HG02588 (cell line): Measurements from ENCODE around the gene FHDC1.

Source experiments
- ATAC-seq: cut with Tn5 transposase; IDR thresholded peaks from one replicate; pipeline ENCODE4 v1.9.1; 2021; ENCODE audit warnings: mild to moderate bottlenecking, moderate library complexity; ENCODE audit not compliant: unreplicated experiment

Gene FHDC1

GRCh38 chr4:153002110-153002509 lies 66.0 kb downstream of the FHDC1 start:
- ATAC-seq: no peak

GRCh38 chr4:153004081-153004850 lies 68.1 kb downstream of the FHDC1 start:
- ATAC-seq: no peak

DNA sequence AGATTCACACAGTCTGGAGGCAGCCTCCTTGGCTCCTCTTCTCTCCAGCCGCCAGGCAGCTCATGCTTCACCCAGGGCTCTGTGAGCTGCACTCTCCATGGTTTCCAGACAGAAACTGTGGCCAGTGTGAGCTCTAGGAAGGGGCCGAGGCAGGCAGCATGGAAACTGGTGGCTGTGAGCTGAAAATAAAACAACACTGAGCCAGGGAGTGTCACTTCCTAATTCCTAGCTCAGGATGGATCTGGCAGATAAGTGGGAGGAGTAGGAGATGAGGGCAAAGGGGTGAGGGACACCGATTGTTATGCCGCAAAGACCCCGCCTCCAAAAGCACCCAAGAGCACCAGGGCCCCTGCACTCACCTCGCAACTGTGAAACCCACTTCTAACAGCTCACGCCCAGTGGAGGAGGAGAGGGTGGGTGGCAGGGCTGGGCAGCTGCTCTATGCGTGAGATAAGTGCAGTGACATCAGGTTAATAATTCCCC lies 69.8 kb downstream of the FHDC1 start:
- ATAC-seq: no peak

DNA sequence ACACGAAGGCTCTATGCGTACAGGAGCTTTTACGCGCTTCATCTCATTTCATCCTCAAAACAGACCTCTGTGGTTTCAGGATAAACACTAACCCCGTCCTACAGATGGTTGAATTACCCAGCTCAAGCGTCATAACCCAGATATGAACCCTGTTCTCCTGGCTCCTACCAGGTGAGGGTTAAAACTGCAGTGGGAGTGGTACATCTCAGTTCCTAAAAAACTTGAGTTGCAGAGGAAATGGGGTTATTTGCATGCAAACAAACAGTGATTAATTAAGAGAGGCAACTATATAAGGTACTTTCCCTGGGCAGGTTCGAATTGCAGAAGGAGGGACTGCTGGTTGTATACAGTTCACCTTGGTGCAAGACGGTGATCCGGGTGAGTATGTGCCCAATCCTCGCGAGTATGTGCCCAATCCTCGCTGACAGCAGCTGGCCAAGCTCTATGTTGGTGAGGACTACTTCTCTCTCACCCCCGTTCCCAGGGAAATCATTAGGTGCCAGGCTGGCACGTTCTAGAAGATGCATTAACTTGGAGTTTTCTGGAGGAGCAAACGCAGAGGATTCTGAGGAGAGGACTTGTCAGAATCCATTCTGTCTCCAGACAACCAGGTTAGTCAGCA lies 72.6 kb downstream of the FHDC1 start:
- peak; percentile 52 for ATAC-seq

GRCh38 chr4:153010146-153010545 lies 74.0 kb downstream of the FHDC1 start:
- no peak for ATAC-seq

- no peak for ATAC-seq
These were observed 77.3 kb downstream of the FHDC1 start for GRCh38 chr4:153013202-153013977.

DNA sequence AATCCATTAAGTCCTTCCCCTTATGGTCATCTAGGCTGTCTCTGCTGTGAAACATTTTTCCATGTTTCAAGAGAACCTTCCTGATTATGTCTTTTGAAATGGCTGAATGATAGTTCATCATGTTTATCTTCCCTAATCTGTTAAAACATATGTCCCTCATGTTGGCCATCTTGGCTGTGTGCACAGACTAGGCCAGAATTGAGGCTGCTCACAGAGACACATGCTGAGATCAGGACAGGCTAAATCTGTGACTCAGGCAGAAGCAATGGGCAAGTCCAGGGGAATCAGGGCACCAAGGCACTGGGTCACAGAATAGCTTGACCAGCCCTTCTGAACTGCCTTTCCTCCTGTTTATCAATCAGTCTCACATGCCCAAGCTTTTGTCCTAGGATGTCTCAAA lies 78.3 kb downstream of the FHDC1 start:
- ATAC-seq: no peak

- ATAC-seq: no peak
These were observed 80.5 kb downstream of the FHDC1 start for GRCh38 chr4:153016592-153016991.

GRCh38 chr4:153018031-153018430 lies 81.9 kb downstream of the FHDC1 start:
- ATAC-seq: no peak

- ATAC-seq: no peak
These were observed 82.6 kb downstream of the FHDC1 start for GRCh38 chr4:153018684-153019083.

- ATAC-seq: no peak
These were observed 83.8 kb downstream of the FHDC1 start for GRCh38 chr4:153019906-153020305.

GRCh38 chr4:153020457-153020856 lies 84.3 kb downstream of the FHDC1 start:
- ATAC-seq: no peak

DNA sequence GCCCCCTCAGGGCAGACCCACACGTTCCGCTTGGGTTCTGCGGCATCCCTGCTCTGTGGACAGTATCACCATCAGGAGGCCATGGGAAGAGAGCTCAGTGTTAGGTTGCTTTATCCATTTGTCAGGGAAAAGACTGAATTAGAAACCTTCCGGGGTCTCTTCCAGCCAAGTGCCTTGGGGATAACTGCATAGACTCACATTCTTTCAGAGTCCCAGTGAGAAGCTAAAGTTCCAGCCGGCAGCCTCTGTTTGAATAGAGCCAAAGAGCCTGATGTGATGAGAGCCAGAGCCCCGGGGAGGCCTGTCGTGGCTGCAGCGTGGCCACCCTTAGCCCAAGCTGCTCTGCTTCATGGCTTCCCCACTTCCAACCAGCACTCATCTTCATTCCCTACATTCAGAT lies 85.2 kb downstream of the FHDC1 start:
- no peak for ATAC-seq

- no peak for ATAC-seq
These were observed 86.2 kb downstream of the FHDC1 start for GRCh38 chr4:153022241-153022715.

- ATAC-seq: no peak
These were observed 87.0 kb downstream of the FHDC1 start for GRCh38 chr4:153023139-153023538.

- no peak for ATAC-seq
These were observed 87.7 kb downstream of the FHDC1 start for GRCh38 chr4:153023692-153024394.

GRCh38 chr4:153024466-153024865 lies 88.3 kb downstream of the FHDC1 start:
- no peak for ATAC-seq

DNA sequence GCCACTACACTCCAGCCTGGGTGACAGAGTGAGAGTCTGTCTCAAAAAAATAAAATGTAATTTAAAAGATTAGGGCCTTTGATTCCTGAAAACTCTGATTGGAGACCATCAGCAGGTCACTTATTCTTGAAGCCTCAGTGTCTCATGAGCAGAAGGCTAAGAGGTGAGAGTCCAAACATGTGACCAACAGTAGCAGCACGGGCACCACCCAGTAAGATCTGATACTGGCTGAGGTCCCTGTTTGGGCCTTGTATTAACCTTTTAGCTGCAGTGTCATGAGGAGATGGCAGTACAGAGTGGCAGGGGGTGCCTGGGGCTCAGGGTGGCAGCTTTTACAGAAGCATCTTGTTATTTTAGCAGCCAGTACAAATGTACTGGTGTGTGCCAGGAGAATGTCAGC lies 89.3 kb downstream of the FHDC1 start:
- ATAC-seq: no peak

DNA sequence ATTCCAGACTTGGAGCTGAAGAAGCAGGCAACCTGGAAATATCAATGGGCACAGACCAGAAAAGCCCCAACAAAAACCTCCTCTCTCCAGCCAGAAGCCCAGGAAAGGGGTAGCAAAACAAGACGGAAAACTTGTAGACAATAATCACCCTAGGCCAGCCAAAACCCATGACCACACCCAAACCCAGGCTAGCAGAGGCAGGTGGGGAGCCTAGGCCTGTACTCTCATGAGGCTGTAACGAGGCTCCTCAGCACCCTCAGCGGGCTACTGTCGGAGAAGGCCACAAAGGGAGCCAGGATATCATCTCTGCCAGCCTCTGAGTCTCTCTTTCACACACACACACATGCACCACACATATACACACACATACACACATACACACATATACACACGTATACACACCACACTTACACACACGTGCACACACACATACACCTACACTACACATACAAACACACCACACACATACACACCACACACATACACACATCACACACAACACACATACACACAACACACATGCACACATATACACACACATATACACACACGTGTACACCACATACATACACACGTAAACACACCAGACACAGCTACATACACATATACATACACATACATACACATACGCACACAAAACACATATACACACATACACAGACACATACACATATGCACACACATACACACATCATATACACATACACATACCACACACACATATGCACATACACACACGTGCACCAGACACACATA lies 90.6 kb downstream of the FHDC1 start:
- no peak for ATAC-seq

DNA sequence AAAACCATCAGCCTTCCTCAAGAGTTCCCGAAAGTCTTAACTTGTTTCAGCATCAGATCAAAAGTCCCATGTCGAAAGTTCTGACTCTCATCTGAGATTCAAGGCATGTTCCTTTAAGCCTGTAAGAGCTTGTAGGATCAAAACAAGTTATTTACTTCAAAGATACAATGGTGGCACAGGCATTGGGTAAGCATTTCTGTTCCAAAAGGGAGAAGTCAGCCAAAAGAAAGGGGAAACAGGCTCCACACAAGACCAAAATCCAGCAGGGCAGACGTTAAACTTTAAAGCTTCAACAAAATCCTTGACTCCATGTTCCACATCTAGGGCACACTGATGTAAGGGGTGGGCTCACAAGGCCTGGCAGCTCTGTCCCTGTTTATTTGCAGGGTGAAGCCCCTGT lies 91.7 kb downstream of the FHDC1 start:
- ATAC-seq: no peak
